DMS153 (cell line): ENCODE results near the gene PER2.
A peak's percentile ranks its signal among the peaks of the same experiment; 100 is the strongest.
"Not testable (repeated sequence)": the region's sequence is repeated elsewhere in the genome, so short reads cannot be mapped to it uniquely, and the experiment has no call there.

ENCODE experiments used
- DNase-seq: peaks from one replicate; lab custom pipeline; 2025; lab: John Stamatoyannopoulos, UW

The PER2 gene

GRCh38 chr2:238286987-238287736 is 1.2 kb downstream of the PER2 start:
- no peak for DNase-seq

GRCh38 chr2:238286551-238286950 is 1.9 kb downstream of the PER2 start:
- peak; percentile 59 for DNase-seq

GRCh38 chr2:238286095-238286494 is 2.3 kb downstream of the PER2 start:
- DNase-seq = no peak

GRCh38 chr2:238285653-238286082 is 2.7 kb downstream of the PER2 start:
- peak; percentile 93 for DNase-seq

GRCh38 chr2:238284802-238285515 is 3.5 kb downstream of the PER2 start:
- DNase-seq = no peak

- DNase-seq = no peak
Observed at GRCh38 chr2:238282861-238283738, 5.3 kb downstream of the PER2 start.

GRCh38 chr2:238281826-238282480 is 6.5 kb downstream of the PER2 start:
- DNase-seq = no peak

GRCh38 chr2:238280083-238280825 is 8.2 kb downstream of the PER2 start:
- no peak for DNase-seq

GRCh38 chr2:238279324-238279682 is 9.1 kb downstream of the PER2 start:
- DNase-seq = no peak

- no peak for DNase-seq
Observed at GRCh38 chr2:238278626-238279323, 9.6 kb downstream of the PER2 start.

GRCh38 chr2:238277695-238278094 is 10.7 kb downstream of the PER2 start:
- DNase-seq = no peak

- DNase-seq = no peak
Observed at GRCh38 chr2:238274152-238274865, 14.1 kb downstream of the PER2 start.

- not testable (repeated sequence) for DNase-seq
Observed at GRCh38 chr2:238273433-238273832, 15.0 kb downstream of the PER2 start.

- no peak for DNase-seq
Observed at GRCh38 chr2:238272156-238272555, 16.3 kb downstream of the PER2 start.

GRCh38 chr2:238271686-238272085 is 16.7 kb downstream of the PER2 start:
- DNase-seq = not testable (repeated sequence)

- DNase-seq = no peak
Observed at GRCh38 chr2:238271061-238271554, 17.3 kb downstream of the PER2 start.

- DNase-seq = no peak
Observed at GRCh38 chr2:238270606-238271005, 17.8 kb downstream of the PER2 start.

- no peak for DNase-seq
Observed at GRCh38 chr2:238269741-238270140, 18.7 kb downstream of the PER2 start.

- DNase-seq = no peak
Observed at GRCh38 chr2:238267884-238268680, 20.3 kb downstream of the PER2 start.
